ENCODE results near the gene RAPGEF2. TPM values are rescaled to one million over a fixed set of nuclear protein-coding genes. Genes with fewer than 3 reads are reported as not detected.

The RAPGEF2 gene
- total RNA-seq, 2 donors from 2014 or later, result 38.2 to 46.7 TPM

DNA sequence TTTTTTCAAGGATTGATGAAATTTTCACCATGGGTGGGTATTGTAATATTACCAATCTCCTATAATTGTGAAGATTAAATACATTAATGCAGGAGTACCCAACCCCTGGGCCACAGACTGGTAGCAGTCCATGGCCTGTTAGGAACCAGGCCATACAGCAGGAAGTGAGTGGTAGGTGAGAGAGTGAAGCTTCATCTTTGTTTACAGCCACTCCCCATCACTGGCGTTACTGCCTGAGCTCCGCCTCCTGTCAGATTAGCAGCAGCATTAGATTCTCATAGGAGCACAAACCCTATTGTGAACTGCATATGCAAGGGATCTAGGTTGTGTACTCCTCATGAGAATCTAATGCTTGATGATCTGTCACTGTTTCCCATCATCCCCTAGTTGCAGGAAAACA lies 15.1 kb downstream of the RAPGEF2 start:
- no peak for DNase-seq
- H3K9me3 ChIP-seq, result no peaks in the 10 kb centered on the region
- H3K27ac ChIP-seq, result no peak overlapping the region
- no peak for ATAC-seq
- H3K27me3 ChIP-seq, result no peaks in the 10 kb centered on the region
- no peaks in the 10 kb centered on the region for H3K36me3 ChIP-seq (replicated peaks in 1 of 2; ENCODE audit: insufficient read depth in 1 of 2, low read depth in 2 of 2)
- intact Hi-C loops (cut with DNase I), result no loop called here
- 53% methylated on average over 2 of the region's 2 CpGs for WGBS, 2 donors
- no peak overlapping the region for H3K4me3 ChIP-seq
- H3K4me1 ChIP-seq, result peaks cover 6% of the 10 kb centered on the region
- TF ChIP-seq, protein P1, sequence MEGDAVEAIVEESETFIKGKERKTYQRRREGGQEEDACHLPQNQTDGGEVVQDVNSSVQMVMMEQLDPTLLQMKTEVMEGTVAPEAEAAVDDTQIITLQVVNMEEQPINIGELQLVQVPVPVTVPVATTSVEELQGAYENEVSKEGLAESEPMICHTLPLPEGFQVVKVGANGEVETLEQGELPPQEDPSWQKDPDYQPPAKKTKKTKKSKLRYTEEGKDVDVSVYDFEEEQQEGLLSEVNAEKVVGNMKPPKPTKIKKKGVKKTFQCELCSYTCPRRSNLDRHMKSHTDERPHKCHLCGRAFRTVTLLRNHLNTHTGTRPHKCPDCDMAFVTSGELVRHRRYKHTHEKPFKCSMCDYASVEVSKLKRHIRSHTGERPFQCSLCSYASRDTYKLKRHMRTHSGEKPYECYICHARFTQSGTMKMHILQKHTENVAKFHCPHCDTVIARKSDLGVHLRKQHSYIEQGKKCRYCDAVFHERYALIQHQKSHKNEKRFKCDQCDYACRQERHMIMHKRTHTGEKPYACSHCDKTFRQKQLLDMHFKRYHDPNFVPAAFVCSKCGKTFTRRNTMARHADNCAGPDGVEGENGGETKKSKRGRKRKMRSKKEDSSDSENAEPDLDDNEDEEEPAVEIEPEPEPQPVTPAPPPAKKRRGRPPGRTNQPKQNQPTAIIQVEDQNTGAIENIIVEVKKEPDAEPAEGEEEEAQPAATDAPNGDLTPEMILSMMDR (IDR thresholded peaks at IDR 0.05), result no peak
- no peak for TF ChIP-seq POLR2A (IDR thresholded peaks at IDR 0.05)

DNA sequence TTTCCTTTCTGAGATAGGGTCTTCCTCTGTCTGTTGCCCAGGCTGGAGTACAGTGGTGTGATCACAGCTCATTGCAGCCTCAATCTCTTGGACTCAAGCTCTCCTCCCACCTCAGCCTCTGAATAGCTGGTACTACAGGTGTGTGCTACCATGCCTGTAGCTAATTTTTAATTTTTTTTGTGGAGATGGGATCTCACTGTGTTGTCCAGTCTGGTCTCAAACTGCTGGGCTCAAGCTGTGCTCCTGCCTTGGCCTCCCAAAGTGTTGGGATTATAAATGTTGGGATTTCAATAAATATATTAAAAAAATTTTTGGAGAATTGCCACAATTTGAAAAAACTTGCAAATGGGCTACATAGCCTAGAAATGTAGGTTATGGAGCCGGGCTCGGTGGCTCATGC lies 18.5 kb downstream of the RAPGEF2 start:
- ATAC-seq (no peak), DNase-seq (no peak)
- 88 to 100% methylated on average over 2 of the region's 2 CpGs for WGBS, 2 donors
- Histone ChIP-seq H3K27ac (no peak overlapping the region), H3K9me3 (no peaks in the 10 kb centered on the region), H3K4me1 (peaks cover 22% of the 10 kb centered on the region), H3K4me3 (no peak overlapping the region), H3K27me3 (no peaks in the 10 kb centered on the region), H3K36me3 (replicated peaks in 1 of 2; ENCODE audit: insufficient read depth in 1 of 2, low read depth in 2 of 2) (no peaks in the 10 kb centered on the region)
- intact Hi-C loops (cut with DNase I), result no loop called here
- TF ChIP-seq POLR2A (IDR thresholded peaks at IDR 0.05), result no peak
- TF ChIP-seq, protein P1 (IDR thresholded peaks at IDR 0.05), result no peak

DNA sequence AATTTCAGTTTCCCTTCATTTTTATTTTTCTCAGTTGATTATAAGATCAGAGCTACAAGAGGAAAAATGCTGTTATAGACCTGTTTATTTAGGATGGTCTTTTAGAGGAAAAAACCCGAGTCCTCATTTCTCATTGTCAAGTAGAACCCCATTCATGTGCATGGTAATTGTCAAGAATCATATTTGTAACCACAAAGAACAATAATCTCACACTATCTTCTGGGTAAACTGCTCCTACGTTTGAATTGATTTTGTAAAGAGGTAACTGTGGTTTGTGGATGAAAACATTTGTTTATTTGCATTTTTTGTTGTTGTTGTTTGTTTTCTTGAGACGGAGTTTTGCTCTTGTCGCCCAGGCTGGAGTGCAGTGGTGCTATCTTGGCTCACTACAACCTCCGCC lies 23.8 kb downstream of the RAPGEF2 start:
- DNase-seq, result no peak
- 76 to 82% methylated on average over 5 of the region's 5 CpGs for WGBS, 2 donors
- Histone ChIP-seq H3K9me3 (no peaks in the 10 kb centered on the region), H3K4me1 (peaks cover 16% of the 10 kb centered on the region), H3K36me3 (replicated peaks in 1 of 2; ENCODE audit: insufficient read depth in 1 of 2, low read depth in 2 of 2) (no peaks in the 10 kb centered on the region), H3K4me3 (no peak overlapping the region), H3K27me3 (no peaks in the 10 kb centered on the region), H3K27ac (no peak overlapping the region)
- TF ChIP-seq POLR2A (IDR thresholded peaks at IDR 0.05), result no peak
- TF ChIP-seq, protein P1 (IDR thresholded peaks at IDR 0.05), result no peak
- ATAC-seq, result no peak
- intact Hi-C loops (cut with DNase I), result no loop called here

DNA sequence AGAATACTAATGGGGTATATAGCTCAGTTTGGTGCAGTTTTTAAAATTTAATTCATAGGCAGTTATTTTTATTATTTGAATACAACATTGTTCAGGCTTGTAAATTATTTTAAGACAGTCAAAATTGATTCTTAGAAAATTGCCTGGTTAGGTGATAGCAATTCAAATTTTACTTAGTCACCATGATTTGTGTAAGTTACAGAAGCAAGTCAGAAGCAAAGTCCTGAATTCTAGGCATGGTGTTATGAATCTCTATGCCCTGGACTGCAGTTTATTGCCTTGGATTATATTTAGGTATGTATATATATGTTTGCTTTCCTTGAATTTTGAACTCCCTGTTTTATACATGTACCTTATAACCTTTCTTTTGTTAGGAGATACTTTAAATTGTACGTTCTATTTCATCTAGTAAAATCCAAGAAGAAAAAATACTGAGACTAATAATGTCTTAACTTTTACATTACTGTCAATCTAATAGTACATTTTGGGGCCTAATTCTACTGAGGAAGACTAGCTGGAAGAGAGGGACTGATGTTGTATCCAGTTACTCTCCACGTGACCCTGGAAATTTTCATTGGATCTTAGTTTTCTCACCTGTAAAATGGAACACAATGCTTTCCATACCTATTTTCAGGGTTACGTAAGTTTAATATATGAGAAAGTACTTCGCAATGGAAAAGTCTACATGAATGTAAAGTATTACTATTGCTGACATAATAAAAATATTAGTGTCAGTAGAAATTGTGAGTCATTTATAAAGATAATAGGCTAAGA lies 25.1 kb downstream of the RAPGEF2 start:
- no peak overlapping the region for H3K4me3 ChIP-seq
- TF ChIP-seq, protein P1 (IDR thresholded peaks at IDR 0.05), result no peak
- no peak for TF ChIP-seq POLR2A (IDR thresholded peaks at IDR 0.05)
- intact Hi-C loops (cut with DNase I), result no loop called here
- no peaks in the 10 kb centered on the region for H3K9me3 ChIP-seq
- no peaks in the 10 kb centered on the region for H3K36me3 ChIP-seq (replicated peaks in 1 of 2; ENCODE audit: insufficient read depth in 1 of 2, low read depth in 2 of 2)
- ATAC-seq, result no peak
- H3K4me1 ChIP-seq, result peaks cover 16% of the 10 kb centered on the region
- H3K27me3 ChIP-seq, result no peaks in the 10 kb centered on the region
- DNase-seq, result no peak
- H3K27ac ChIP-seq, result no peak overlapping the region
- 93% methylated on average over 4 of the region's 4 CpGs for WGBS, 2 donors
